DMS53 (cell line): ENCODE results near the gene SOWAHC.

Experiments used
- DNase-seq: peaks from one replicate; lab custom pipeline; 2025; lab: John Stamatoyannopoulos, UW

SOWAHC gene

DNA sequence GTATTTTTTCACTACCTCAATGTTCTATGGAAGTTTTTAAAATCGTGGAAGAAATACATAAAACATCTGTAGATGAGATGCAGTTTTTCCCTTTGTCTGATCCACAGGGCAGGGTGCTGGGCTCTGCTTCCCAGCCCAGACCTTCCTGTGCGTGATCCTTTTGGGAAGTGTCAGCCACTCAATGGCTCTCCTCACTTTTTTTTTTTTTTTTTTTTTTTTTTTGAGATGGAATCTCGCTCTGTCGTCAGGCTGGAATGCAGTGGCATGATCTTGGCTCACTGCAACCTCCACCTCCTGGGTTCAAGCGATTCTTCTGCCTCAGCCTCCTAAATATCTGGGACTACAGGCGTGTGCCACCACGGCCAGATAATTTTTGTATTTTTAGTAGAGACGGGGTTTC lies 32.8 kb downstream of the SOWAHC start:
- DNase-seq, result no peak

DNA sequence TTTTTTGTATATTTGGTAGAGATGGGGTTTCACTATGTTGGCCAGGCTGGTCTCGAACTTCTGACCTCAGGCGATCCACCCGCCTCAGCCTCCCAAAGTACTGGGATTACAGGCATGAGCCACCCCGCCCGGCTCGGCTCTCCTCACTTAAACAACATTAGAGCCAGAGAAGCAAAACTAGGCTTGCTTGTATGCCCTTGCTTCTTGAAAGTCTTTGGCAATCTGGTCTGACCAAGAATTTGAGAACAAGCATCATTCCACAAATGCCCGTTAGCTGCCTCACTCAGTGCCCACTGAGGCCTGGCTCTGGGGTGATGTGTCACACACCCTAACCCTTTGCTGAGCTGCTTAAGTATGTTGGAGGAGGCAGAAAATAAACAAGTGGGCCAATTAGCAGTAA lies 33.5 kb downstream of the SOWAHC start:
- DNase-seq, result no peak

DNA sequence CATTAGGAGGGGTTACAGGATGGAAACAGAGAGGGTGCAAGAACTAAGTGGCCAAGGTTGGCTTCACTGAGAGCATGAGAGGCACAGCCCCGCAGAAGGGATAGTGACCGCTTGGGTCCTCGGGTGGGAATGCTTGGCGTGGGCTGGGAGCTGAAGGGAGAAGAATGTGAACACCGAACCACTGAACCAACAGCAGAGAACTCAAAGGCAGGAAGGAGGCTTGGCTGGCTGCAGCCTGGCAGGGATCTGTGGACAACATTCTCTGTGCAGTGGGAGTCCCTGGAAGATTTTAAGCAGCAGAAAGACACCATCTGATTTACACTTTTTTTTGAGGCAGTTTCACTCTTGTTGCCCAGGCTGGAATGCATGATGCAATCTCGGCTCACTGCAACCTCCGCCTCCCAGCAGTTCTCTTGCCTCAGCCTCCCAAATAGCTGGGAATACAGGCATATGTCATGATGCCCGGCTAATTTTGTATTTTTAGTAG lies 33.9 kb downstream of the SOWAHC start:
- no peak for DNase-seq

DNA sequence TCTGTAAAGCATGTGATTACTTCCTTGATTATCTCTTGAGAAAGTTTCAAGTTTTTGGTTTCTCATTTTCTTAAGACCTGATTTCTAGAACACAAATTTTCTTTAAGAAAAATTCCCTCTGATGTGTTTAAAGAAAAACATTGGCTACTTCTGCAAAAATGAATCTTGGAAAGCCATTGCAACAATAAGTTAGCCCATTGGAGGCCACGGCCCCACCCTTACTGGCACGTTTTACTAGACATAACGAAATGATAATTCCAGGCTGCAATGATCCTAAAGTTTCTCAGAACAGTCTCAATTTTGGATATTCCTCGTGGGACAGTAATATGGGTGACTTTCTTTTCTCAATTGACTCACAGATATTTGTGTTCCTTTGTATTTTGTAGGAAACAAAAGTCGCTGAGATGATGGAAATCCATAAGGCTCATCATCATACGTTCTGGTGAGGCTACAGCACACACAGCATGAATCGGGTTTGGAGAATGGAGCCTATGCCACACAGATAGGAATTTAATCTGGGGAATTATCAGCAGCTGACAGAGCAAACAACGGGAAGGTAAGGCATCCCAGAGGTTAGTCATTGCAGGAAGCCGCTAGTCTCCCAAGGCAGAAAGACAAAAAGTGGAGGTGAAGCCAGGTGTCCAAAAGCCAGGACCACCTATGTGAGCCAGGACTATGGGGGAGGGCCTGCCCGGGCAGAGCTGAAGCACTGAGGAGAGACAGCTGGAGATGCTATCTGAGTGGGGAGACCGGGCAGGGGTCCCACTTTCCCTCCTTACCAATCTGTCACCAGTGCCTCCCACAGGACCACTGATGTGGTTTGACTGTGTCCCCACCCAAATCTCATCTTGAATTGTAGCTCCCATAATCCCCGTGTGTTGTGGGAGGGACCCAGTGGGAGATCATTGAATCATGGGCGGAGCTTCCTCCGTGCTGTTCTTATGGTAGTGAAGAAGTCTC lies 35.9 kb downstream of the SOWAHC start:
- no peak for DNase-seq

DNA sequence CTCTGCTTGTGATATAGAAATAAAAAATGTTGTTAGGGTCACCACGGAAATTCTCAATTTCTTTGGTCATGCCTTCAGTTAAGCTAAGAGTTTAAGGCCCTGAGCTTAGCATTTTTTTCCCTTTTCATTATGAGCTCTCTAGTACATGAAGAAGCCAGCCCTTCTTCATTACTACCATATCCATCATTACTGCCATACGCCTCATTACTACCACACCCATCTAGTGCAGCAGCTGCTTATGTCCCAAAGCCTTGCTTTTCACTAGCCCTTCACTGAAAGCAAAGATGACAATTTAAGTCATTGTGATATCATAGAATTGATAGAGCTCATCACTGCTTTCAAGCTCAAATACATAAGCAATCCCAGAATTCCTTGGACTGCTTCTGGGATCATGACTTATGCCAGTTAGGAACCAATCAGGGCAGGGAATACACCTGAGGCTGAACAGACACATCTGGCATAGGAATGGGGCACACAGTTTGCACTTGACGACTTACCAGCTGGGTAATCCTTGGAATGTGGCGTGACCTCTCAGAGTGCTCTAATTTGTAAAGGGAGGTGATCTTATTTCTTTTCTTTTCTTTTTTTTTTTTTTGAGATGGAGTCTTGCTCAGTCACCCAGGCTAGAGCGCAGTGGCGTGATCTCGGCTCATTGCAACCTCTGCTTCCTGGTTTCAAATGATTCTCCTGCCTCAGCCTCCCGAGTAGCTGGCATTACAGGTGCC lies 40.3 kb downstream of the SOWAHC start:
- DNase-seq, result no peak

DNA sequence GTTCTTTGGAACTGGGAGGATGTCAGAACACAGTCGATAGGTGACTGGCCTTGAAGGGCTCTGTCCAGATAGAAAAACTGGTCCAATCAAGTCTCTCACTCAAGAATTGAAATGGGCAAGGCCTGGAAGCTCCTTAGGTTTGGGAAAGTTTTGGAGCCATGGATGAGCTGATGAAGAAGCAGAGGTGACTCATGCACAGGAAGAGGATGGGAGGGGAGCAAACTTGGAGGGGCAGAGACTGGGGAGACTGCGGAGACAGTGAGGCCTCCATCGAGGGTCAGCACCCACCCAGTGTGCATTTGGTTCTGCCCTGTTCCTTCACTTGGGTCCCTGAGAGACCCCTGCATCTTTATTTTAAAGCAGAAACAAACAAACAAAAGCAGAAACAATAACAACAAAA lies 41.1 kb downstream of the SOWAHC start:
- no peak for DNase-seq

DNA sequence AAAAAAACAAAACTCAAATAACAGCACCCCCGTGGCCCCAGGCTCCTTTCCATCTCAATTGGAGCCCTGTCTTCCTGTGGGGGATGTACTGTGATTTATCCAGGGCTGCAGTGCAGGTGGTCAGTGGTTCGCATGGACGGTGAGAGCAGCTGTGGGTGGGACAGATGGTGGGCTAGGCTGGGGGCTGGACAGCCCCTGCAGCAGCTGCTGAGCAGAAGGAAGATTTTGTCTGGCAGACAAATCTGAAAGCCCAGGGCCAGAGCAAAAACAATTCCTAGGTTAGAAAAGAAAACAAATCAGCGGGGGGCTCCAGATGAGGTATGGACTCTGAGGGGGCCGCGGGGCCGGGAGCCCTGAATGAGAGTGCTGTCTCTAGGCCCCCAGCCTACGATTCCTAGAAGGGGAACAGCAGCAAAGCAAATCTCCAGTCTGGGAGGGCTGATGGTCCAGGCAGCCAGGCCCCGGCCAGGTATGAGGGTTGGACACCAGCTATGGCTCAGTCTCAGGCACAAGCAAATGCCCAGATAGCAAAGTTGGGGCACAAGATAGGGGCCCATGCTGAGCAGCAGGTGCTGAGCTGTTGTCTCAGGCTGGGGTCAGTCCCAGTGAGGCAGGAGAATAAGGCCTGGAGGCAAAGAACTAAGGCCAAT lies 45.4 kb downstream of the SOWAHC start:
- no peak for DNase-seq

DNA sequence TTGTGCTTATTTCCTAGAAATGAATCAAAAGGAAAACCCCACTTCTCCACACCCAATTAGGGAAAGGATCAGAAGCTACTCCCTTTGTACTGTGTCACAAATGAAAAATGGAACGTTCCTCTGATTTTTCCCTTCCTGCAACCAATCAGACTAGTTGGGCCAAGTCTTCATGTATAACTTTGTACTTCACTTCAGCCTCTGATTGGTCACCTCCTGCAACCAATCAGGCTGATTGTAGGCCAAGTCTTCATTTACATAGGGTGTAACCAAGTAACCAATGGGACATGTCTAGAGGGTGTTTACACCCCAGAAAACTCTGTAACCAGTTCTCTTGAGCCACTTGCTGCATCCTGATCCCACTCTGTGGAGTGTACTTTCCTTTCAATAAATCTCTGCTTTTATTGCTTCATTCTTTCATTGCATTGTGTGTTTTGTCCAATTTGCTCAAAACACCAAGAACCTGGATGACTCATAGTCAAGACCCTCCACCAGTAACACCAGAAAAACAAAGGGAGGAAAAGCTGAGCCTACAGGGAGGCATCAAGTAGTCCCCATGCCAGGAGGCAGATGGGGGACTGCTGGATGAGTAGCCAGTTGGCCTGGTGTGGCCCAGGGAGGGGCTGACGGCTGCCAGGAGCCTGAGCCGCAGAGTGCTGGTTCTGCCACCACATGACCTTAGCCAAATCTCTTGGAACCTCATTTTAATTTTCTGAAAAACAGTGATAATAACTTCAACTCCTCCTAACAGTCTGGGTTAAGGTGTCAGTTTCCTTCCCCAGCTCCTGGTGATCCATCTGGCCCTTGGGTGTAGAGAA lies 46.1 kb downstream of the SOWAHC start:
- no peak for DNase-seq

DNA sequence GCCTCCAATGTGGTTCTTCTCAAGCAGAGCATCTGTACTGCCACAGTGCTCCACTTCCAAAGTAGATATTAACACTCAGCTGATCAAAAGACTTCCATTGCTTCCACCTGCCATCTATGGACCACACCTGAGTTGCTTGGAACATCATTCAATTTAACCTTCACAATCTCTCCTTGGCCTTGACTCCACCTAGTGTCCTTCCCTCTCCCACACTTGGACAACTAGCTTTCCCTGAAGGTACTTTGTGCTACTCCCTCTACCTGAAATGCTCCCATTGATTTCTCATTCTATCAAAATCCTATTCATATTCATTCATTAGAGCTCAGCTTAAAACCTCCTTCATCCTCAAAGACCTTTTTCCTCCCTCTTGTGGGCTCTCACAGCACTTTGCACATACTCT lies 48.7 kb downstream of the SOWAHC start:
- peak; percentile 63 for DNase-seq

DNA sequence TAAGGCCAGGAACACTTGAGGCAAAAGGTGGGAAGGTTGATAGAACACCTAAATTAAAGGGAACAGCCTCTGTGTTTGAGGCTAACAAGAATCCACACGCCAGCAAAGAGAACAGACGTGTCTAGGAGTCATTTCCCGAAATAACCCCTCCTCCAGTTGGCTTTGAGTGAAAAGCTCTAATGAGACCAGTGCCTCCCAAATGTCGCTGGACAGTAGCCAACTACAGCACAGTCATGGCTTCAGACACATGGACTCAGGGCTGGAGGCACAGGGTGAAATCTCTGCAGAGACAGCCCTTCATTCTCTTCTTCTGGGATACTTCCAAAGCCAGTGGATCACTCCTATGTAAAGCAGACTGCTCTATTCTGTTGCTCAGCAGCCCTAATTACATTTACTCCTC lies 49.6 kb downstream of the SOWAHC start:
- no peak for DNase-seq

DNA sequence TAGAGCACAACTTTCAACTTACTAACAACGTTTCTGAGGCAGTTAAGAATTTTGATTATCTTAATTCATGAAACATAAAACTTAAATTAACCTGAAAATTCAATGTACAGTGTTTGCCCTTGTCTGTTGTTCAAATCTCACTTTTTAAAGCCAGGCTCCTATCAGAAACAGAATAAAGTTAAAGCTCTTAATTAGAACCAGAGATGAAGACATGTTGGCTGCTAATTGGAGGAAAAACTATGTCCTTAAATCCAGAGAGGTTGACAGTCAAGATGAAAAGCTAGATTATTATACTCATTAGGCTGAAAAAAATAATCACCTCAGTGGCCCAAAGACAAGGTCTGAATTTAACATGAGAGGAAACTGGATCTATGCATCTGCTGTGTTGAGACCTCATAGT lies 52.3 kb downstream of the SOWAHC start:
- no peak for DNase-seq
